ENCODE measurements around the gene AKR7A2. TPM values are rescaled to one million over a fixed set of nuclear protein-coding genes. Genes with fewer than 3 reads are reported as not detected.
A peak's percentile ranks its signal among the peaks of the same experiment; 100 is the strongest.
"Not testable (repeated sequence)": the region's sequence is repeated elsewhere in the genome, so short reads cannot be mapped to it uniquely, and the experiment has no call there.

Gene AKR7A2
- polyA plus RNA-seq, 1 donor (not counting 4 experiments of a cell fraction or from before 2014, with no cell fraction given): 21.4 TPM

GRCh38 chr1:19269427-19270342 lies 42.3 kb downstream of the AKR7A2 start:
- FAIRE-seq; H3K4me1 ChIP-seq (ENCODE audit: control insufficient read depth, extremely low read depth, insufficient read depth, low read length); dilution Hi-C loops (cut with MboI; ENCODE audit: extremely low pct_ligation_motif_present, low sequenced_read_pairs); H3K4me2 ChIP-seq (ENCODE audit: control insufficient read depth, extremely low read depth, insufficient read depth, low read depth, low read length); H4K20me1 ChIP-seq (ENCODE audit: control insufficient read depth, extremely low read depth, insufficient read depth, low read length); H3K27me3 ChIP-seq (ENCODE audit: control insufficient read depth, extremely low read depth, insufficient read depth, low read length); H3K36me3 ChIP-seq (ENCODE audit: control insufficient read depth in 2 of 2, extremely low read depth in 1 of 2, insufficient read depth in 2 of 2, low read length in 2 of 2); H3K27ac ChIP-seq (ENCODE audit: control insufficient read depth, insufficient read depth, low read length); H3K9me1 ChIP-seq (ENCODE audit: control insufficient read depth, extremely low read depth, insufficient read depth, low read length); DNase-seq (ENCODE audit: low read depth, low spot score); H3K9ac ChIP-seq (ENCODE audit: control insufficient read depth, extremely low read depth, insufficient read depth, low read length); H2AFZ ChIP-seq (ENCODE audit: control insufficient read depth, low read length); H3K79me2 ChIP-seq (ENCODE audit: control insufficient read depth, insufficient read depth, low read length); H3K9me3 ChIP-seq (ENCODE audit: control insufficient read depth, low read depth, low read length); H3K4me3 ChIP-seq (ENCODE audit: control insufficient read depth in 2 of 3, extremely low read depth in 1 of 3, insufficient read depth in 2 of 3, low read depth in 1 of 3, low read length in 3 of 3): not testable (repeated sequence)
- TF ChIP-seq, protein P1, sequence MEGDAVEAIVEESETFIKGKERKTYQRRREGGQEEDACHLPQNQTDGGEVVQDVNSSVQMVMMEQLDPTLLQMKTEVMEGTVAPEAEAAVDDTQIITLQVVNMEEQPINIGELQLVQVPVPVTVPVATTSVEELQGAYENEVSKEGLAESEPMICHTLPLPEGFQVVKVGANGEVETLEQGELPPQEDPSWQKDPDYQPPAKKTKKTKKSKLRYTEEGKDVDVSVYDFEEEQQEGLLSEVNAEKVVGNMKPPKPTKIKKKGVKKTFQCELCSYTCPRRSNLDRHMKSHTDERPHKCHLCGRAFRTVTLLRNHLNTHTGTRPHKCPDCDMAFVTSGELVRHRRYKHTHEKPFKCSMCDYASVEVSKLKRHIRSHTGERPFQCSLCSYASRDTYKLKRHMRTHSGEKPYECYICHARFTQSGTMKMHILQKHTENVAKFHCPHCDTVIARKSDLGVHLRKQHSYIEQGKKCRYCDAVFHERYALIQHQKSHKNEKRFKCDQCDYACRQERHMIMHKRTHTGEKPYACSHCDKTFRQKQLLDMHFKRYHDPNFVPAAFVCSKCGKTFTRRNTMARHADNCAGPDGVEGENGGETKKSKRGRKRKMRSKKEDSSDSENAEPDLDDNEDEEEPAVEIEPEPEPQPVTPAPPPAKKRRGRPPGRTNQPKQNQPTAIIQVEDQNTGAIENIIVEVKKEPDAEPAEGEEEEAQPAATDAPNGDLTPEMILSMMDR (optimal IDR thresholded peaks at IDR 0.05 in 1 of 3, IDR thresholded peaks at IDR 0.05 in 1 of 3, conservative IDR thresholded peaks at IDR 0.05 in 1 of 3; ENCODE audit: extremely low read depth in 1 of 3, insufficient read depth in 2 of 3, low read length in 3 of 3): peak in 1 of 3 experiments; percentile 7

DNA sequence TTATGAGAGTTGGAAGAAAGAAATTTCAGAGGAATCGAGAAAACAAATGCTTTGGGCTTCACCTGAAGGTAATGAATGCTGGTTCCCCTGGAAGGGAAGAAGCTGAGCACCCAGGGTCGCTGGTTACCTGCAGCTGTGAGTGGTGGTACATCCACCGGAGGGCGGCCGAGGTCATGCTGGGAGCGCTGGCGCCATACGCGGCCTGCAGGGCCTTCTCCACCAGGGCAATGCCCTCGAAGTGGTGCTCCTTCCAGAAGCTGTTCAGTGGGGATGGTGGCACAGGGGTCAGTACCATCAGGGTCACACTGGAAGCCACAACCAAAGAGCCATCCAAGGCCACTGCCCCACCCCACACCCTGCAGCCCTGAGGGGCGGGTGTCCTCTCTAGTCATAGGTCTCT lies 43.5 kb downstream of the AKR7A2 start:
- Histone ChIP-seq H3K9ac (ENCODE audit: control insufficient read depth, extremely low read depth, insufficient read depth, low read length) (no peak overlapping the region), H3K9me1 (ENCODE audit: control insufficient read depth, extremely low read depth, insufficient read depth, low read length) (no peaks in the 10 kb centered on the region), H3K79me2 (ENCODE audit: control insufficient read depth, insufficient read depth, low read length) (no peaks in the 10 kb centered on the region), H4K20me1 (ENCODE audit: control insufficient read depth, extremely low read depth, insufficient read depth, low read length) (no peaks in the 10 kb centered on the region), H2AFZ (ENCODE audit: control insufficient read depth, low read length) (no peak overlapping the region), H3K4me1 (ENCODE audit: control insufficient read depth, extremely low read depth, insufficient read depth, low read length) (no peaks in the 10 kb centered on the region), H3K4me3 (ENCODE audit: control insufficient read depth in 2 of 3, extremely low read depth in 1 of 3, insufficient read depth in 2 of 3, low read depth in 1 of 3, low read length in 3 of 3) (no peak overlapping the region), H3K27me3 (ENCODE audit: control insufficient read depth, extremely low read depth, insufficient read depth, low read length) (peaks cover under 1% of the 10 kb centered on the region), H3K36me3 (ENCODE audit: control insufficient read depth in 2 of 2, extremely low read depth in 1 of 2, insufficient read depth in 2 of 2, low read length in 2 of 2) (no peaks in the 10 kb centered on the region), H3K4me2 (ENCODE audit: control insufficient read depth, extremely low read depth, insufficient read depth, low read depth, low read length) (no peak overlapping the region), H3K9me3 (ENCODE audit: control insufficient read depth, low read depth, low read length) (no peaks in the 10 kb centered on the region), H3K27ac (ENCODE audit: control insufficient read depth, insufficient read depth, low read length) (no peak overlapping the region)
- TF ChIP-seq, protein P1 (optimal IDR thresholded peaks at IDR 0.05 in 1 of 3, IDR thresholded peaks at IDR 0.05 in 1 of 3, conservative IDR thresholded peaks at IDR 0.05 in 1 of 3; ENCODE audit: extremely low read depth in 1 of 3, insufficient read depth in 2 of 3, low read length in 3 of 3): no peak
- no peak for TF ChIP-seq EZH2 (IDR thresholded peaks at IDR 0.05; ENCODE audit: low read length)
- DNase-seq (ENCODE audit: low read depth, low spot score) (no peak), FAIRE-seq (no peak)
- dilution Hi-C loops (cut with MboI; ENCODE audit: extremely low pct_ligation_motif_present, low sequenced_read_pairs): no loop called here
